Hepatocyte (in vitro differentiated cells): ENCODE measurements around the gene STK4. TPM values are rescaled to one million over a fixed set of nuclear protein-coding genes. Genes with fewer than 3 reads are reported as not detected.

Experiments
- DNase-seq: peaks from one replicate; pipeline ENCODE4 v3.0.0-alpha.2; 2016; ENCODE audit warnings: low spot score
- H2AFZ ChIP-seq: fragments of 200-600 bp; sonication (generic); 2 replicates; pipeline ENCODE4 v1.6.0; 2016; ENCODE audit warnings: antibody characterized with exemption, mild to moderate bottlenecking
- H3K27ac ChIP-seq: fragments of 200-600 bp; sonication (generic); 2 replicates; pipeline ENCODE4 v1.5.1; 2016; ENCODE audit warnings: mild to moderate bottlenecking
- H3K27me3 ChIP-seq: fragments of 200-600 bp; sonication (generic); 2 replicates; pipeline ENCODE4 v1.6.1; 2016
- H3K36me3 ChIP-seq: fragments of 200-600 bp; sonication (generic); replicated peaks from 2 replicates; pipeline ENCODE4 v1.5.1; 2016; ENCODE audit warnings: low read depth; ENCODE audit not compliant: insufficient read depth
- H3K4me1 ChIP-seq: fragments of 200-600 bp; sonication (generic); 2 replicates; pipeline ENCODE4 v1.5.1; 2016; ENCODE audit warnings: mild to moderate bottlenecking, moderate library complexity; ENCODE audit not compliant: insufficient read depth
- H3K4me2 ChIP-seq: fragments of 200-600 bp; sonication (generic); 2 replicates; pipeline ENCODE4 v1.6.0; 2016
- H3K4me3 ChIP-seq: fragments of 200-600 bp; sonication (generic); 2 replicates; pipeline ENCODE4 v1.5.1; 2016; ENCODE audit warnings: mild to moderate bottlenecking
- H3K79me2 ChIP-seq: fragments of 200-600 bp; sonication (generic); 2 replicates; pipeline ENCODE4 v1.6.0; 2017; ENCODE audit warnings: mild to moderate bottlenecking
- H3K9me2 ChIP-seq: fragments of 200-600 bp; sonication (generic); replicated peaks from 2 replicates; pipeline ENCODE4 v1.6.0; 2017; ENCODE audit warnings: mild to moderate bottlenecking; ENCODE audit not compliant: insufficient read depth
- H3K9me3 ChIP-seq: fragments of 200-600 bp; sonication (generic); 2 replicates; pipeline ENCODE4 v1.5.1; 2016; ENCODE audit warnings: low read depth, mild to moderate bottlenecking
- H4K20me1 ChIP-seq: fragments of 200-600 bp; sonication (generic); 2 replicates; pipeline ENCODE4 v1.6.0; 2016; ENCODE audit warnings: mild to moderate bottlenecking; ENCODE audit not compliant: insufficient read depth, poor library complexity, severe bottlenecking
- CTCF ChIP-seq: fragments of 200-600 bp; sonication (generic); IDR thresholded peaks from 2 replicates; pipeline ENCODE4 v1.5.1; 2016; ENCODE audit warnings: antibody characterized with exemption, mild to moderate bottlenecking; ENCODE audit not compliant: poor library complexity
- EZH2 ChIP-seq: fragments of 200-600 bp; sonication (generic); IDR thresholded peaks from 2 replicates; pipeline ENCODE4 v1.6.1; 2016; ENCODE audit warnings: antibody characterized with exemption, mild to moderate bottlenecking, borderline replicate concordance
- EZH2phosphoT487 ChIP-seq: fragments of 200-600 bp; sonication (generic); IDR thresholded peaks from one replicate; pipeline ENCODE4 v1.6.1; 2018; ENCODE audit warnings: antibody characterized with exemption, mild to moderate bottlenecking, low read depth, moderate library complexity; ENCODE audit not compliant: unreplicated experiment, severe bottlenecking
- WGBS: methylation state at CpG from one replicate; pipeline ENCODE4 v1.1.6; 2016; ENCODE audit warnings: low lambda C conversion rate; ENCODE audit errors: missing lambda C conversion rate; 5-methylcytosine and 5-hydroxymethylcytosine counted together
- polyA plus RNA-seq: library from polyadenylated mRNA; unstranded; fragments of >200 nt; fragmentation: Nextera tagmentation; extraction: Ambion mirVana; gene quantifications from 2 replicates; pipeline ENCODE4 v1.2.1, GENCODE V29; 2016
- total RNA-seq: library from RNA; depleted of rRNA; stranded (reverse); fragments of >200 nt; gene quantifications from 2 replicates; pipeline ENCODE4 v1.2.3, GENCODE V29; 2014

Gene STK4
- total and polyA plus RNA-seq, 2 experiments from 2014 or later: 11.4 to 16.5 TPM

- TF ChIP-seq EZH2phosphoT487 (no peak), CTCF (peak; percentile 56), EZH2 (no peak)
- no peaks in the 10 kb centered on the region for H3K27me3 ChIP-seq
- H3K27ac ChIP-seq: no peak overlapping the region
- no peaks in the 10 kb centered on the region for H3K79me2 ChIP-seq
- H3K9me3 ChIP-seq: no peaks in the 10 kb centered on the region
- no peaks in the 10 kb centered on the region for H4K20me1 ChIP-seq
- no peaks in the 10 kb centered on the region for H3K4me1 ChIP-seq
- H2AFZ ChIP-seq: no peak overlapping the region
- H3K4me3 ChIP-seq: no peak overlapping the region
- no peaks in the 10 kb centered on the region for H3K9me2 ChIP-seq
- no peak for DNase-seq
- 52% methylated on average over 17 of the region's 17 CpGs for WGBS
- no peak overlapping the region for H3K4me2 ChIP-seq
- no peaks in the 10 kb centered on the region for H3K36me3 ChIP-seq
These were observed 145.6 kb downstream of the STK4 start for GRCh38 chr20:45111799-45112471.

- Histone ChIP-seq H3K9me2 (no peaks in the 10 kb centered on the region), H3K27me3 (no peaks in the 10 kb centered on the region), H3K36me3 (no peaks in the 10 kb centered on the region), H3K4me3 (no peak overlapping the region), H3K9me3 (no peaks in the 10 kb centered on the region), H3K79me2 (no peaks in the 10 kb centered on the region), H3K27ac (no peak overlapping the region), H4K20me1 (no peaks in the 10 kb centered on the region), H2AFZ (no peak overlapping the region), H3K4me1 (no peaks in the 10 kb centered on the region), H3K4me2 (no peak overlapping the region)
- DNase-seq: no peak
- TF ChIP-seq EZH2 (no peak), CTCF (no peak), EZH2phosphoT487 (no peak)
These were observed 146.4 kb downstream of the STK4 start for GRCh38 chr20:45112754-45113153.

- Histone ChIP-seq H3K27me3 (no peaks in the 10 kb centered on the region), H4K20me1 (no peaks in the 10 kb centered on the region)
- TF ChIP-seq EZH2 (no peak), EZH2phosphoT487 (no peak), CTCF (no peak)
These were observed 147.6 kb downstream of the STK4 start for GRCh38 chr20:45113865-45114264.

More at GRCh38 chr20:45113865-45114264, 147.6 kb downstream of the STK4 start:
- Histone ChIP-seq H3K27ac (no peak overlapping the region), H3K9me2 (no peaks in the 10 kb centered on the region), H2AFZ (no peak overlapping the region), H3K79me2 (no peaks in the 10 kb centered on the region), H3K36me3 (no peaks in the 10 kb centered on the region), H3K4me2 (no peak overlapping the region), H3K4me1 (no peaks in the 10 kb centered on the region), H3K4me3 (no peak overlapping the region), H3K9me3 (no peaks in the 10 kb centered on the region)
- 86% methylated on average over 3 of the region's 3 CpGs for WGBS
- DNase-seq: no peak
